HG03457 (cell line): ENCODE measurements around the gene TMEM140.
"Not testable (repeated sequence)": the region's sequence is repeated elsewhere in the genome, so short reads cannot be mapped to it uniquely, and the experiment has no call there.

Source experiments
- ATAC-seq: cut with Tn5 transposase; IDR thresholded peaks from one replicate; pipeline ENCODE4 v1.9.1; 2021; ENCODE audit warnings: moderate number of reproducible peaks; ENCODE audit not compliant: unreplicated experiment

TMEM140 gene

GRCh38 chr7:135171581-135172291, 23.9 kb downstream of the TMEM140 start:
- not testable (repeated sequence) for ATAC-seq

- ATAC-seq = not testable (repeated sequence)
Observed at GRCh38 chr7:135173916-135174315, 26.0 kb downstream of the TMEM140 start.

GRCh38 chr7:135174941-135175340, 27.1 kb downstream of the TMEM140 start:
- ATAC-seq = no peak

- ATAC-seq = no peak
Observed at GRCh38 chr7:135175931-135176330, 28.1 kb downstream of the TMEM140 start.

GRCh38 chr7:135177028-135177696, 29.3 kb downstream of the TMEM140 start:
- ATAC-seq = no peak

- no peak for ATAC-seq
Observed at GRCh38 chr7:135178364-135178763, 30.5 kb downstream of the TMEM140 start.

GRCh38 chr7:135179321-135179925, 31.6 kb downstream of the TMEM140 start:
- no peak for ATAC-seq

- no peak for ATAC-seq
Observed at GRCh38 chr7:135180122-135180521, 32.2 kb downstream of the TMEM140 start.

GRCh38 chr7:135181261-135181928, 33.5 kb downstream of the TMEM140 start:
- ATAC-seq = no peak

- no peak for ATAC-seq
Observed at GRCh38 chr7:135181929-135182678, 34.2 kb downstream of the TMEM140 start.

GRCh38 chr7:135183478-135183877, 35.6 kb downstream of the TMEM140 start:
- no peak for ATAC-seq

GRCh38 chr7:135184254-135184841, 36.5 kb downstream of the TMEM140 start:
- ATAC-seq = no peak

GRCh38 chr7:135185471-135186260, 37.8 kb downstream of the TMEM140 start:
- no peak for ATAC-seq

- no peak for ATAC-seq
Observed at GRCh38 chr7:135186261-135186540, 38.3 kb downstream of the TMEM140 start.

GRCh38 chr7:135186841-135187253, 39.0 kb downstream of the TMEM140 start:
- ATAC-seq = peak; percentile 66

GRCh38 chr7:135188298-135188984, 40.6 kb downstream of the TMEM140 start:
- no peak for ATAC-seq

- ATAC-seq = no peak
Observed at GRCh38 chr7:135189221-135189662, 41.4 kb downstream of the TMEM140 start.

GRCh38 chr7:135189961-135190360, 42.1 kb downstream of the TMEM140 start:
- no peak for ATAC-seq

GRCh38 chr7:135190703-135191102, 42.8 kb downstream of the TMEM140 start:
- ATAC-seq = no peak
